GM12878 (cell line): ENCODE results near the gene UMPS. TPM values are rescaled to one million over a fixed set of nuclear protein-coding genes. Genes with fewer than 3 reads are reported as not detected.
A peak's percentile ranks its signal among the peaks of the same experiment; 100 is the strongest.

ENCODE experiments used
- ATAC-seq: fragments of 200-7000 bp; cut with Tn5 transposase; 3 replicates; pipeline ENCODE4 v1.9.1; 2020; ENCODE audit warnings: mild to moderate bottlenecking, moderate library complexity
- Bru-seq: library from RNA; stranded (reverse); fragments of 400-500 nt; gene quantifications from one replicate; lab custom pipeline; 2021; lab: Mats Ljungman, UMichigan
- BruChase-seq, 2 experiments: library from RNA; stranded (reverse); fragments of 400-500 nt; gene quantifications; one replicate each; lab custom pipeline; 2021; lab: Mats Ljungman, UMichigan
- BruUV-seq: library from RNA; stranded (reverse); fragments of 400-500 nt; replicated peaks from 2 replicates; lab custom pipeline; 2021; lab: Mats Ljungman, UMichigan
- CTCF ChIA-PET: fragments of 300-600 bp; sonication (Branson Sonifier 250); formaldehyde crosslinking; extraction: SDS; loops from one replicate; lab custom pipeline; 2021; ENCODE audit warnings: inconsistent platforms; lab: Yijun Ruan, JAX
- POLR2A ChIA-PET: fragments of 350-600 bp; formaldehyde crosslinking; extraction: SDS; loops from one replicate; lab custom pipeline; 2021; ENCODE audit warnings: inconsistent platforms; lab: Charles Lee
- RAD21 ChIA-PET: fragments of 300-600 bp; sonication (Branson Sonifier 250); formaldehyde crosslinking; loops from one replicate; lab custom pipeline; 2023; ENCODE audit warnings: antibody characterized with exemption; ENCODE audit not compliant: unreplicated experiment; lab: Charles Lee
- SMC1A ChIA-PET: fragments of 300-600 bp; sonication (Branson Sonifier 250); formaldehyde crosslinking; loops from one replicate; lab custom pipeline; 2023; ENCODE audit not compliant: unreplicated experiment, uncharacterized antibody; lab: Charles Lee
- DNase-seq: peaks from one replicate; pipeline ENCODE4 v3.0.0-alpha.2; 2011; ENCODE audit warnings: low read depth, low spot score
- FAIRE-seq: peaks from 3 replicates; lab custom pipeline; 2011; peaks lifted over from hg19 to GRCh38; lab: Jason Lieb, UNC
- H2AFZ ChIP-seq: 2 replicates; pipeline ENCODE4 v1.6.0; 2011; ENCODE audit warnings: low read depth, low read length, control low read depth; ENCODE audit not compliant: control insufficient read depth
- H3K27ac ChIP-seq: 2 replicates; pipeline ENCODE4 v1.5.1; 2011; ENCODE audit warnings: control low read depth; ENCODE audit not compliant: control insufficient read depth, insufficient read depth
- H3K27me3 ChIP-seq, 2 experiments: replicated peaks in 1 of 2; 2 replicates each; pipeline versions ENCODE4 v1.6.0 to v1.6.1; 2011; ENCODE audit warnings: low read length in 1 of 2; ENCODE audit not compliant: control insufficient read depth in 2 of 2, insufficient read depth in 2 of 2
- H3K36me3 ChIP-seq, 2 experiments: 2 replicates each; pipeline ENCODE4 v1.5.1; 2011; ENCODE audit warnings: low read length in 1 of 2; ENCODE audit not compliant: control insufficient read depth in 2 of 2, insufficient read depth in 2 of 2
- H3K4me1 ChIP-seq: 2 replicates; pipeline ENCODE4 v1.6.1; 2011; ENCODE audit warnings: mild to moderate bottlenecking, low read length, moderate library complexity, mixed read lengths; ENCODE audit not compliant: control insufficient read depth, insufficient read depth
- H3K4me2 ChIP-seq: 2 replicates; pipeline ENCODE4 v1.6.0; 2011; ENCODE audit warnings: control low read depth; ENCODE audit not compliant: control insufficient read depth, insufficient read depth
- H3K4me3 ChIP-seq: fragments of 200-600 bp; sonication (generic); 2 replicates; pipeline ENCODE4 v1.5.1; 2016
- H3K79me2 ChIP-seq: 2 replicates; pipeline ENCODE4 v1.6.0; 2011; ENCODE audit warnings: low read length; ENCODE audit not compliant: control insufficient read depth, insufficient read depth
- H3K9ac ChIP-seq: 2 replicates; pipeline ENCODE4 v1.8.0; 2011; ENCODE audit warnings: low read length, control low read depth, mixed read lengths; ENCODE audit not compliant: control insufficient read depth, insufficient read depth
- H3K9me3 ChIP-seq: replicated peaks from 3 replicates; pipeline ENCODE4 v1.5.1; 2011; ENCODE audit warnings: mild to moderate bottlenecking, low read length; ENCODE audit not compliant: control insufficient read depth, insufficient read depth
- H4K20me1 ChIP-seq: 2 replicates; pipeline ENCODE4 v1.6.0; 2011; ENCODE audit not compliant: control insufficient read depth, insufficient read depth
- BACH1 ChIP-seq: fragments of 450-650 bp; IDR thresholded peaks from 2 replicates; pipeline ENCODE4 v1.6.1; 2017; ENCODE audit warnings: mild to moderate bottlenecking, borderline replicate concordance
- CHD1 ChIP-seq: IDR thresholded peaks from 2 replicates; pipeline ENCODE4 v1.6.1; 2012; ENCODE audit warnings: low read depth, low read length, improper control_type of control experiment
- CUX1 ChIP-seq: IDR thresholded peaks from 2 replicates; pipeline ENCODE4 v1.6.1; 2012; ENCODE audit warnings: improper control_type of control experiment, low read depth, low read length; ENCODE audit not compliant: insufficient replicate concordance
- GABPA ChIP-seq: IDR thresholded peaks from 2 replicates; pipeline ENCODE4 v1.6.1; 2014; ENCODE audit warnings: antibody characterized with exemption, low read depth, mild to moderate bottlenecking, inconsistent platforms
- NFIC ChIP-seq: IDR thresholded peaks from 2 replicates; pipeline ENCODE4 v1.6.1; 2012; ENCODE audit warnings: low read depth, mild to moderate bottlenecking, inconsistent platforms, low read length, moderate library complexity
- RELA ChIP-seq: fragments of 450-650 bp; IDR thresholded peaks from 2 replicates; pipeline ENCODE4 v1.8.0; 2014; ENCODE audit warnings: borderline replicate concordance; ENCODE audit not compliant: partially characterized antibody
- RUNX3 ChIP-seq: IDR thresholded peaks from 2 replicates; pipeline ENCODE4 v1.6.1; 2012; ENCODE audit warnings: low read length, inconsistent platforms
- TCF3 ChIP-seq: IDR thresholded peaks from 2 replicates; pipeline ENCODE4 v1.6.1; 2012; ENCODE audit warnings: low read depth, mild to moderate bottlenecking, low read length, borderline replicate concordance; ENCODE audit not compliant: insufficient read depth
- WRNIP1 ChIP-seq: IDR thresholded peaks from 2 replicates; pipeline ENCODE4 v1.6.1; 2011; ENCODE audit warnings: low read depth, low read length, improper control_type of control experiment, borderline replicate concordance
- ZNF217 ChIP-seq: fragments of 450-650 bp; IDR thresholded peaks from 2 replicates; pipeline ENCODE4 v1.6.1; 2017; ENCODE audit warnings: antibody characterized with exemption, mild to moderate bottlenecking
- ZSCAN29 ChIP-seq: fragments of 450-650 bp; IDR thresholded peaks from 2 replicates; pipeline ENCODE4 v1.6.1; 2017; ENCODE audit warnings: mild to moderate bottlenecking, moderate library complexity
- WGBS: methylation state at CpG from one replicate; pipeline ENCODE4 v1.1.6; 2016; ENCODE audit warnings: low lambda C conversion rate; ENCODE audit not compliant: insufficient replicate concordance, insufficient coverage; ENCODE audit errors: missing lambda C conversion rate; 5-methylcytosine and 5-hydroxymethylcytosine counted together
- in situ Hi-C: fragments of 300-500 bp; cut with MboI; formaldehyde crosslinking; loops from 9 replicates; pipeline ENCODE4 v1.14.3; 2018; ENCODE audit warnings: mixed read lengths
- intact Hi-C: fragments of 100-400 bp; cut with micrococcal nuclease; formaldehyde crosslinking; loops from one replicate; pipeline ENCODE4 v1.14.2; 2022; ENCODE audit not compliant: unreplicated experiment
- long read RNA-seq, 2 experiments: library from polyadenylated mRNA; unstranded; transcript quantifications; one replicate each; pipeline ENCODE4 v2.0.0, GENCODE V29; 2019 to 2020
- polyA minus RNA-seq, 3 experiments: library from RNA; depleted of rRNA, polyadenylated mRNA; stranded (reverse); fragments of >200 nt; gene quantifications; 2 replicates each; pipeline ENCODE4 v1.2.3, GENCODE V29; 2011
- polyA plus RNA-seq, 11 experiments: library from polyadenylated mRNA; depleted of rRNA in 4 of 11; unstranded in 6 of 11; stranded (reverse) in 5 of 11; fragments of >200 nt; fragmentation: Nextera tagmentation in 4 of 11; fragmentation: Illumina TruSeq in 1 of 11; extraction: Ambion mirVana in 4 of 11; extraction: Trizol in 1 of 11; gene quantifications; 1 replicate in 1 of 11; 2 replicates in 10 of 11; pipeline versions ENCODE4 v1.2.1 to v1.2.3, GENCODE V29; 2011 to 2016; ENCODE audit warnings: inconsistent platforms in 2 of 11, missing spikeins in 2 of 11, low read depth in 1 of 11
- total RNA-seq, 4 experiments: library from RNA; depleted of rRNA in 3 of 4; stranded (reverse); fragments of >200 nt in 3 of 4; fragmentation: Illumina TruSeq in 1 of 4; extraction: Trizol in 1 of 4; gene quantifications; 2 replicates each; pipeline versions ENCODE4 v1.2.1 to v1.2.3, GENCODE V29; 2013 to 2021

Gene UMPS
- total RNA-seq (2013; cell fraction: nucleolus; rRNA removed): 58.3 and 67.9 TPM in 2 replicates
- total RNA-seq (2014; rRNA removed) (35.1 and 35.9 TPM in 2 replicates), total RNA-seq (2014; rRNA removed; fragmentation: Illumina TruSeq; extraction: Trizol) (24.5 and 32.3 TPM in 2 replicates), total RNA-seq (2021) (46.9 and 48.8 TPM in 2 replicates), polyA plus RNA-seq (2011; rRNA removed) (54.9 and 60.0 TPM in 2 replicates), polyA plus RNA-seq (2014; fragmentation: Illumina TruSeq; extraction: Trizol) (26.5 and 32.3 TPM in 2 replicates), polyA plus RNA-seq (2014; fragmentation: Nextera tagmentation; extraction: Ambion mirVana) (10 to 100 TPM; 52.1 to 69.2 TPM), polyA plus RNA-seq (2014; rRNA removed) (30.6 and 31.9 TPM in 2 replicates), polyA plus RNA-seq (2016; fragmentation: Nextera tagmentation; extraction: Ambion mirVana) (10 to 100 TPM; 74.0 to 82.8 TPM), polyA minus RNA-seq (2011; rRNA and poly(A)+ RNA removed) (36.8 and 38.3 TPM in 2 replicates), Bru-seq, nascent RNA (percentile 87 among the genes with signal in this experiment), BruChase-seq, experiment 1, labeled RNA remaining after a 6-hour chase (percentile 77 among the genes with signal in this experiment), BruChase-seq, experiment 2, labeled RNA remaining after a 2-hour chase (percentile 83 among the genes with signal in this experiment)
- 17.1 TPM for polyA plus RNA-seq (2011; ENCODE audit: low read depth)
- polyA plus RNA-seq (2011; cell fraction: cytosol; rRNA removed): 29.2 and 37.9 TPM in 2 replicates
- 23.0 and 24.3 TPM in 2 replicates for polyA plus RNA-seq (2011; cell fraction: nucleus; rRNA removed)
- polyA plus RNA-seq (2012): 19.5 and 21.0 TPM in 2 replicates
- 11.4 and 11.5 TPM in 2 replicates for polyA minus RNA-seq (2011; cell fraction: cytosol; rRNA and poly(A)+ RNA removed)
- 7.7 and 16.5 TPM in 2 replicates for polyA minus RNA-seq (2011; cell fraction: nucleus; rRNA and poly(A)+ RNA removed)
- long read RNA-seq, experiment 1, full-length matches to known transcripts: 97 of 102 reads
- long read RNA-seq, experiment 1, partial matches to known transcripts: 2 of 102 reads
- long read RNA-seq, experiment 1, other reads (novel, unspliced or antisense): 3 of 102 reads
- long read RNA-seq, experiment 2, full-length matches to known transcripts: 575 of 608 reads
- long read RNA-seq, experiment 2, partial matches to known transcripts: 15 of 608 reads
- long read RNA-seq, experiment 2, other reads (novel, unspliced or antisense): 18 of 608 reads

DNA sequence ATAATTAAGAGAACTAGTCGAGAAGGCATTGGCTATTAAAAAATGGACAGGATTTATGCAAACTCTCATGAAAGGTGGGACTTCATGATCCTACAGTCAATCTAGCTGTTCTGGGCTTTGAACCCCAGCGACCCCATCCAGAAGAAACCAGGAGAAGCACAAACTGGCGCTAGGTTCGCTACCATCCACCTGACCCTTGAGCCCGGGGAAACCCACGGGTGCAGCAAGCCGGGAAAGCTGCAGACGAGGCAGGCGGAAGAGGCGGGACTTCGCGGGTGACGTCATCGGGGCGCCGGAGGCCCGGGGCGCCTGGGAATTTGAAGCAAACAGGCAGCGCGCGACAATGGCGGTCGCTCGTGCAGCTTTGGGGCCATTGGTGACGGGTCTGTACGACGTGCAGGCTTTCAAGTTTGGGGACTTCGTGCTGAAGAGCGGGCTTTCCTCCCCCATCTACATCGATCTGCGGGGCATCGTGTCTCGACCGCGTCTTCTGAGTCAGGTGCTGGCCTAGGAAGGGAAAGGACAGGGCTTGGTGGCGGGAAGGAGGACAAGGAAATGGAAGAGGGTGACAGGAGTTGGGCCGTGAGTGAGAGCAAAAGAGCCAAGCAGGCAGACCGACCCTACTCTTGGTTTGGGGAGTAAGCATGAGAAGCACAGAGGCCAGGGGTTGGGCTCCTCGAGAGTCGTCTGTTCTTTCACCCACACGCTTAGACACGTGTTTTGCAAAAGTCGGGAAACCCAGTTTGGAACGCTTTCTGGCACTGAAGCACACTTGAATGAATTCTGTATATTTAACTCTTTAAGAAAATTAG is at the start of gene UMPS:
TSS of gene UMPS (plus strand) at position 324 of the 812 bp plus-strand sequence. CDS start at position 344, 20 bp downstream.
- Histone ChIP-seq H3K4me1 (no peaks in the 10 kb centered on the region), H2AFZ (peak within 1 kb of the TSS; percentile 99), H4K20me1 (no peaks in the 10 kb centered on the region), H3K4me2 (peak within 1 kb of the TSS; percentile 83), H3K27me3 (no peaks in the 10 kb centered on the region), H3K36me3 (peaks cover 0 to under 1% of the 10 kb centered on the region in 2 experiments; a peak in 1 of 4 replicates), H3K79me2 (peaks cover 40% of the 10 kb centered on the region), H3K9me3 (no peaks in the 10 kb centered on the region; the same call in 2 of the 3 replicates), H3K9ac (peak within 1 kb of the TSS; percentile 93), H3K4me3 (peak within 1 kb of the TSS; percentile 93), H3K27ac (peak within 1 kb of the TSS; percentile 87)
- SMC1A ChIA-PET: interaction anchor here (0.7 to 2.4 kb wide), 5 partner anchors 10 to 171 kb away, joined by 3 to 8 read pairs (median 4); no protein-coding TSS in a partner anchor
- intact Hi-C loops: no loop called here
- ATAC-seq (peak; percentile 97), DNase-seq (peak; percentile 51), FAIRE-seq (peak; percentile 75)
- under 1% methylated on average over 43 of the region's 44 CpGs for WGBS
- POLR2A ChIA-PET: interaction anchor here (0.6 to 2.2 kb wide), 3 partner anchors 9 to 895 kb away, joined by 3 to 13 read pairs (median 3); no protein-coding TSS in a partner anchor
- in situ Hi-C loops: no loop called here
- CTCF ChIA-PET: interaction anchor here (0.9 to 3.0 kb wide), 8 partner anchors 9 to 182 kb away, joined by 3 to 14 read pairs (median 4); no protein-coding TSS in a partner anchor
- BruUV-seq: TSS peak; percentile 70
- RAD21 ChIA-PET: interaction anchor here (1.0 to 1.7 kb wide), 2 partner anchors 29 to 31 kb away, joined by 3 to 4 read pairs; no protein-coding TSS in a partner anchor
- TF ChIP-seq GABPA (peak; percentile 91), CHD1 (no peak), TCF3 (no peak), BACH1 (peak; percentile 37; the same call in 1 of the 2 replicates), WRNIP1 (no peak), ZSCAN29 (no peak), ZNF217 (no peak), NFIC (no peak; the same call in 1 of the 2 replicates), RUNX3 (no peak), RELA (peak; percentile 88), CUX1 (no peak)
